Measurements from ENCODE around the gene SNX27.

The SNX27 gene

DNA sequence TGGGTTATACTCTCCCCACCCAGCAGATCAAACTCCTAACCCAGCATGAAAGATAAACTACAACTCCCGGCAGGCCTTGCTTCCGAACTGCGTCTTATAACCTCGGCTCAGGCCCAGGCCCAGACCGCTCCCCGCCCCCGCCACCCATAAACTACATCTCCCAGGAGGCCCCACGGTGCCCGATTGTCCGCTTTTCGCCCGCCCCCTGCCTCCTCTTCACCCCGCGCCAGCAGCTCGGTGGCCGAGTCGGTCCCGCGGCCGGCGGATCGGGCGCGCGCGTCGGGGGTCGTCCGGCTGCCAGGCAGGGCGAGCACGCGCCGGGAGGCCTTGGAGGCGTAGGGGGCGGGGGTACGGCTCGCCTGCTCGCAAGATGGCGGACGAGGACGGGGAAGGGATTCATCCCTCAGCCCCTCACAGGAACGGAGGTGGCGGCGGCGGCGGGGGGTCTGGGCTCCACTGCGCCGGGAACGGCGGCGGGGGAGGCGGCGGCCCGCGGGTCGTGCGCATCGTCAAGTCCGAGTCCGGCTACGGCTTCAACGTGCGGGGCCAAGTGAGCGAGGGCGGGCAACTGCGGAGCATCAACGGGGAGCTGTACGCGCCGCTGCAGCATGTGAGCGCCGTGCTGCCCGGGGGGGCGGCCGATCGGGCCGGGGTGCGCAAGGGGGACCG, at the start of gene SNX27:
TSS of gene SNX27 (plus strand) at position 219 of the 669 bp plus-strand sequence. CDS start at position 371, 152 bp downstream.
- peak within 1 kb of the TSS; percentile 94 for H3K4me3 Mint-ChIP-seq
- peaks cover 17% of the 10 kb centered on the region for H3K27me3 Mint-ChIP-seq
- peak; percentile 98 for ATAC-seq
- peaks cover 6% of the 10 kb centered on the region for H3K36me3 Mint-ChIP-seq
- H3K9me3 Mint-ChIP-seq, result no peaks in the 10 kb centered on the region
- H3K4me1 Mint-ChIP-seq, result peaks cover 35% of the 10 kb centered on the region
- H3K27ac Mint-ChIP-seq, result peak within 1 kb of the TSS; percentile 86

GRCh38 chr1:151562661-151563060, 49.2 kb upstream of the SNX27 start:
- H3K9me3 Mint-ChIP-seq, result no peaks in the 10 kb centered on the region
- H3K27ac Mint-ChIP-seq, result no peak overlapping the region
- ATAC-seq, result no peak
- no peaks in the 10 kb centered on the region for H3K36me3 Mint-ChIP-seq
- no peak overlapping the region for H3K4me3 Mint-ChIP-seq
- no peaks in the 10 kb centered on the region for H3K27me3 Mint-ChIP-seq
- H3K4me1 Mint-ChIP-seq, result no peaks in the 10 kb centered on the region

DNA sequence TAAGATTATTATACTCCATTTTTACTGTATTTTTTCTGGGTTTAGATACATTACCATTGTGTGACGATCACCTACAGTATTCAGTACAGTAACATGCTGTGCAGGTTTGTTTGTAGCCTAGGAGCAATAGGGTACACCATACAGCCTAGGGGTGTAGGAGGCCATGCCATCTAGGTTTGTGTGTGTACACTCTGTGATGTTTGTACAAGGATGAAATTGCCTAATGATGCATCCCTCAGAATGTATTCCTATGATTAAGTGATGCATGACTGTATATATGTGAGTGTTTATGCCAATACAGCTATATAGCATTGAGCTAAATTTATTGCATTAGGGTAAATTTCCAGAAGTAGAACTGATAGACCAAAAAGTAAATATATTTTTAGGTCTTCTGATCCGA, 48.5 kb upstream of the SNX27 start:
- no peaks in the 10 kb centered on the region for H3K36me3 Mint-ChIP-seq
- H3K27me3 Mint-ChIP-seq, result no peaks in the 10 kb centered on the region
- no peak for ATAC-seq
- H3K9me3 Mint-ChIP-seq, result no peaks in the 10 kb centered on the region
- H3K27ac Mint-ChIP-seq, result no peak overlapping the region
- H3K4me3 Mint-ChIP-seq, result no peak overlapping the region
- no peaks in the 10 kb centered on the region for H3K4me1 Mint-ChIP-seq

- Mint-ChIP-seq H3K4me1 (no peaks in the 10 kb centered on the region), H3K36me3 (no peaks in the 10 kb centered on the region), H3K9me3 (no peaks in the 10 kb centered on the region), H3K27ac (no peak overlapping the region), H3K4me3 (no peak overlapping the region), H3K27me3 (no peaks in the 10 kb centered on the region)
- no peak for ATAC-seq
Observed at GRCh38 chr1:151565502-151566189, 46.2 kb upstream of the SNX27 start.

GRCh38 chr1:151568626-151569088, 43.2 kb upstream of the SNX27 start:
- Mint-ChIP-seq H3K9me3 (no peaks in the 10 kb centered on the region), H3K4me3 (no peak overlapping the region), H3K4me1 (no peaks in the 10 kb centered on the region), H3K27me3 (no peaks in the 10 kb centered on the region), H3K36me3 (no peaks in the 10 kb centered on the region), H3K27ac (no peak overlapping the region)
- ATAC-seq, result no peak

GRCh38 chr1:151570819-151571218, 41.0 kb upstream of the SNX27 start:
- no peak for ATAC-seq
- Mint-ChIP-seq H3K27ac (no peak overlapping the region), H3K4me3 (no peak overlapping the region), H3K9me3 (no peaks in the 10 kb centered on the region), H3K36me3 (no peaks in the 10 kb centered on the region), H3K4me1 (no peaks in the 10 kb centered on the region), H3K27me3 (no peaks in the 10 kb centered on the region)

DNA sequence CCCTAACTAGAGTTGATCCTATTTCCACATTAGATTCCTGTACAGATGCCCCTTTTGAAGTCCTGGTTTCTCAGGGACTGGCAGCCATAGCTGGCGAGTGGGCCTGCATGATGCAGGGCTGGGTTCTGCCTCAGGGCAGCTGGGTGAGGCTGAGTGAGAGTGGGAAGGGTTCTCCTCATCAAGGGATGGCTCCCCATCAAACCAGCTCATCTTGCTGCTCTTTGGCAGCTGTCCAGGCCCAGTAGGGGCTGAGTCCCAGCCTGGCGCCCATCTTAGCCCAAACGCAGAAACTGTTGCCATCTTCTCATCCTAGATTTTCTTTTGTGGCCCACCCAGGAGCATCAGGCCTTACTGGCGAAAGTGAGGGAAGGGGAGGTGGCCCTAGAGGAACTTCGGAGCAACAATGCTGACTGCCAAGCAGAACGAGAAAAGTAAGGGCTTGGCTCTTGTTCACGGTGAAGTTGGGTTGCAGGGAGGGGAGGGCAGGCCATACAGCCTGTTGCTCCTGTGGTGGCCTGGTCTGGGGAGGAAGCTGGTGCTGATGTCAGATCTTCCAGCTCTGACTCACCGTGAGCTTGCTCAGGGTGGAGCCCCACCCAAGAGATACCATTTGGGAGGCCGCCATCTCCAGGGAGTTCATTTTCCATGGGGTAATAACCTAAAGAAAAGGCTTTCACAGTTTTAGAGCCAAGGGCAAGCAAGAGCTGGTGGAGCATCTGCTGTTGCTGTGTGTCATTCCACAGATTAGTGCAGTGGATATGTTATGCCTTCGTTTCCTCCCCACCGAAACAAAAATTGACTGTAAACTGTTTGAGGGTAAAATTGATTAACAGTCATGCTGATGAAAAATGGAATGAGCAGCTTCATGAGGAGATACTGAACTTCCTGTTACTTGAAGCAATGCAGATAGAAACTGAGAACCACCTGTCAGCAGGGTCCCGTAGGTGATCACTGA, 37.0 kb upstream of the SNX27 start:
- H3K4me3 Mint-ChIP-seq, result no peak overlapping the region
- no peaks in the 10 kb centered on the region for H3K27me3 Mint-ChIP-seq
- no peaks in the 10 kb centered on the region for H3K36me3 Mint-ChIP-seq
- no peak overlapping the region for H3K27ac Mint-ChIP-seq
- no peaks in the 10 kb centered on the region for H3K4me1 Mint-ChIP-seq
- H3K9me3 Mint-ChIP-seq, result no peaks in the 10 kb centered on the region
- ATAC-seq, result peak; percentile 48

DNA sequence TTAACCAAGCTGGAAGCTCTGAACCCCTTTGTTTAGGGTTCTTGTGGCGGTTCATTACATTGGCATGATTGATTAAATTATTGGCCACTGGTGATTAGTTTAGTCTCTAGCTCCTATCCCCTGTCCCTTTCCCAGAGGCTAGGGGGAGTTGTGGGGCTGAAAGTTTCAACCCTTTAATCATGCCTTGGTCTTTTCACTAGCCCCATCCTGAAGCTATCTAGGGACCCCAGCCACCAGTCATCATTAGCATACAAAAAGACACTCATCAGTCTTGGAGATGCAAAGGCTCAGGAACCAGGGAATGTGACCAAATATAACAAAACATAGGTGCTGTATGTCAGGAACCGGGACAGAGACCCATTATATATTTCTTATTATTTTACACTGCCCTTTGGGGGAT, 34.7 kb upstream of the SNX27 start:
- Mint-ChIP-seq H3K4me1 (no peaks in the 10 kb centered on the region), H3K4me3 (no peak overlapping the region), H3K27me3 (no peaks in the 10 kb centered on the region), H3K36me3 (no peaks in the 10 kb centered on the region), H3K9me3 (no peaks in the 10 kb centered on the region), H3K27ac (no peak overlapping the region)
- ATAC-seq, result no peak

DNA sequence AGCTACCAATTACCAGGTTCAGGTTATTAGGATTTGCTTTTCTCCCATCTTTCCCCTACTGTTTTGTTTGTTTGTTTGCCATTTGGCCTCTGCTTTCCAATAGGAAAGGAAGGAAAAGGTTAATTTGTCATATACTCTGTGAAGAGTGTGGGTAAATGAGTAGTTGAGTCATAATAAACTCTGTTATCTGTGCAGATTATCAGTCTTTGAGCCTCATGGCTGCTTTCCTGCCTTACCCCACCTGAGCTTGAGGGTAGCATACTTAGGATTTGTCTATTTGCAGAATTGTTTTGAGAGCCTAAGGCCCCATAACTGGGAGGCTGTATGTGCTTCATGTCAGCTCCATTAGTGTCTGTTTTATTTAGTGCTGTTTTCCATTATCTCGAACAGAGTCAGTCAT, 32.9 kb upstream of the SNX27 start:
- Mint-ChIP-seq H3K9me3 (no peaks in the 10 kb centered on the region), H3K36me3 (no peaks in the 10 kb centered on the region), H3K27ac (no peak overlapping the region), H3K4me3 (no peak overlapping the region), H3K27me3 (no peaks in the 10 kb centered on the region), H3K4me1 (no peaks in the 10 kb centered on the region)
- no peak for ATAC-seq

DNA sequence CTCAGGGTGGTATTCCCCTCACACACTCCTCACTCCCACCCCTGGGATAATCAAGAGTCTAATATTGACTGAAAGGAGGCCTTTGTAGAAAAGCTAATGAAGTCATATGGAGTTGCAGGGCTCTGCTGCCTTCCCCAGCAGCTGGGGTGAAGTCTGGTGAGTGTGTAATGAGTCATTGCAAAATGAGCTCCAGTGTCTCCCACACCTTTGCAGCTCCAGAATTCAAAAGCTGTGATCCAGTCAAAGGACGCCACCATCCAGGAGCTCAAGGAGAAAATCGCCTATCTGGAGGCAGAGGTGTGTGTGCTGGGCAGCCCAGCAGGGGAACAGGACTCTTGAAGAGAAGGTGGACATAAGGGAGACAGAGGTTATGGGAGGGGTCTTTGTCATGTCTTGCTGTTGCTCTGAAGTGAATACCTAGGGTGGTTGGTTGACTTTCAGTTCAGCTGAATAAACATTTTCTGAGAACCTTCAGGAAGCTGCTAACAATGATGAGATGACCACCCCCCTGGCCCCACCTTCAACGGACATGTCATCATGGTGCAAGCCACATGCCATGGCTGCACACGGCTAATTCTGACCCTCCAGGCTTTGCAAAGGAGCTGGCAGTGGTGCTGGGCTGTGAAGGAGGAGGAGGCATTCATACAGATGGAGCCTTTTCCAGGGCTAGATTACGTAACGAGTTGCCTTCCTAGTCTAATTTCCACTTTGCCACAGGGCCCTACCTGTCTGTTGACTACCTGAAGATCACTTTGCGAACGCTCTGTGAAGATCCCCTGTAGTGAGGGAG, 32.2 kb upstream of the SNX27 start:
- Mint-ChIP-seq H3K4me1 (no peaks in the 10 kb centered on the region), H3K36me3 (no peaks in the 10 kb centered on the region), H3K27ac (no peak overlapping the region), H3K27me3 (no peaks in the 10 kb centered on the region), H3K4me3 (no peak overlapping the region), H3K9me3 (no peaks in the 10 kb centered on the region)
- ATAC-seq, result no peak

- no peaks in the 10 kb centered on the region for H3K27me3 Mint-ChIP-seq
- no peaks in the 10 kb centered on the region for H3K9me3 Mint-ChIP-seq
- no peaks in the 10 kb centered on the region for H3K4me1 Mint-ChIP-seq
- H3K27ac Mint-ChIP-seq, result no peak overlapping the region
- no peak for ATAC-seq
- no peaks in the 10 kb centered on the region for H3K36me3 Mint-ChIP-seq
- H3K4me3 Mint-ChIP-seq, result no peak overlapping the region
Observed at GRCh38 chr1:151581451-151581850, 30.4 kb upstream of the SNX27 start.

DNA sequence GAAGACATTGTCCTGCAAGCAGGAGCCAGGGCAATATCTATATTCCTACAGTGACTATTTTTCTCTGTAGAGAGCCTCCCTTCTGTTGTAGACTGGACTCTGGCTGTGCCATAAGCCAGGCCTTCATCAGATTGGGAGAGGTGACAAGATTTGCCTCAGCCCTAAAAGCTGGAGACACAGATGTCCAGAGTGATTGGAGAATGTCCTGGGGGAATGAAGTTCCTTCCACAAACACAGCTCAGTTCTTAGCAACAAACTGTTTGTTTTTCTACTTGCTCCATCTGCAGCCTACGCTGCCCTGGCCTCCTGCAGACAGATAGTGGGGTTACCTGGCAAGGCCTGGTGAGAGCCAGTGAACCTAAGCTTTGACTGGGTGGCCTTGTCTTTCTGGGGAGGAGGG, 29.9 kb upstream of the SNX27 start:
- Mint-ChIP-seq H3K4me1 (no peaks in the 10 kb centered on the region), H3K27me3 (no peaks in the 10 kb centered on the region), H3K9me3 (no peaks in the 10 kb centered on the region), H3K4me3 (no peak overlapping the region), H3K27ac (no peak overlapping the region), H3K36me3 (no peaks in the 10 kb centered on the region)
- ATAC-seq, result no peak

DNA sequence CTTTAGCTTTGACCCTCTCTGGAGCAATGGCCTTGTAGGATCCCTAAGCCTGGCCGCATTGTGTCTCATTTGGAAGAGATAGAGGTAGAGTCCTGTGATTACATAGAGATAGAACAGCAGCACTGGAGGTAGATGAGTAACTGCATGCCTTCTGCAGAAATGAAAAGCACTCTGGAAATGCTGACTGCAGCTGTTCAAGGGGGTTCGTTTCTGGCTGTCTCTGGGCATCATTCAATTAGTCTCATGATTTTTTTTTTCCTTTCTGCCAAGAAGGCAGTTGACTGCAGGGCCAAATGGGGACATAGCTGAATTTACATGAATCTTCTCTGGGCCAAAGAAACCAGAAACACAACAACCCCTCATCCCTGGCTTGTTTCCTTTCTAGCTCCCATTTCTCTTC, 28.1 kb upstream of the SNX27 start:
- Mint-ChIP-seq H3K4me3 (no peak overlapping the region), H3K36me3 (no peaks in the 10 kb centered on the region), H3K9me3 (no peaks in the 10 kb centered on the region), H3K4me1 (no peaks in the 10 kb centered on the region), H3K27ac (no peak overlapping the region), H3K27me3 (peaks cover 8% of the 10 kb centered on the region)
- no peak for ATAC-seq

- no peak for ATAC-seq
- H3K27ac Mint-ChIP-seq, result no peak overlapping the region
- H3K9me3 Mint-ChIP-seq, result no peaks in the 10 kb centered on the region
- H3K4me3 Mint-ChIP-seq, result no peak overlapping the region
- H3K36me3 Mint-ChIP-seq, result no peaks in the 10 kb centered on the region
- no peaks in the 10 kb centered on the region for H3K4me1 Mint-ChIP-seq
- peaks cover 8% of the 10 kb centered on the region for H3K27me3 Mint-ChIP-seq
Observed at GRCh38 chr1:151584278-151584677, 27.6 kb upstream of the SNX27 start.

DNA sequence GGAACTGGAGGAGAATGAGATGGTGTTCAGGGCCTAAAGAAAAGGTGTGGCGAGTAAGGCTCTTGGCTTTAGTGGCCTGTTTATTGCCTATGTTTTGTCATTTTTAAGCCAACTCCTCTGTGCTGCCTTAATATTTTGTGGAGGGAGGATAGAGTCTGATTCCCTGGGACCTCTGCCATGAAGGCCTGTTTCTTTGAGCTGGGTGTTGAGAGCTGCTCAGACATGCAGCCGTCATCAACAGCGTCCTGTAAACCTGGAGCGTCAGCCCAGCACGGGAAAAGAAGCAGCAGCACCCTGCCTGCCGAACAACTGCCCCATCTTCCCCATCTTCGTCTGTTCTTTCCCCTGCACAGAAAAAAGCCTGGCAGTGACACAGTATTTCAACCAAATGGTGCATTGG, 27.1 kb upstream of the SNX27 start:
- Mint-ChIP-seq H3K9me3 (no peaks in the 10 kb centered on the region), H3K27ac (no peak overlapping the region), H3K36me3 (no peaks in the 10 kb centered on the region), H3K4me3 (no peak overlapping the region), H3K4me1 (no peaks in the 10 kb centered on the region), H3K27me3 (peaks cover 10% of the 10 kb centered on the region)
- ATAC-seq, result no peak
